GM21737 (cell line): ENCODE measurements around the gene CALCOCO1.
A peak's percentile ranks its signal among the peaks of the same experiment; 100 is the strongest.
"Not testable (repeated sequence)": the region's sequence is repeated elsewhere in the genome, so short reads cannot be mapped to it uniquely, and the experiment has no call there.

Experiments
- ATAC-seq: cut with Tn5 transposase; IDR thresholded peaks from one replicate; pipeline ENCODE4 v1.9.1; 2021; ENCODE audit warnings: mild to moderate bottlenecking, moderate library complexity; ENCODE audit not compliant: unreplicated experiment

Gene CALCOCO1

DNA sequence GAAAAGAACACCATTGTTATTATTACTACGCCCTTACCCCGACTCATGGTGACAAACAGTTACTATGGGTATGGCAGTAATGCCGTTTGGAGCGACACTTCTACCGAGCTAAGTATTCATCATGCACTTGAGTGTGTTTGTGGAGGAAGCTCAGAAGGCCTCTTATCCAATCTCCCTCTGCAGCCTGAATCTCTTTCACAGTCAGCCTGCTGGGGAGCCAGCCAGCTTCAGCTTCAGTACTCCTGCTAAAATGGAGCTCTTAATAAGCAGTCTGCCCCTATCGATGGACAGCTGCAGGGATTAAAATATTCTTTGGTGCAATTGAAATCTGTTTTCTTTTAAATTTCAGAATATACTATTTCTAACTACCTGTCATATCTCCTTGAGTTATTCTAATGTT, 26.7 kb downstream of the CALCOCO1 start:
- no peak for ATAC-seq

DNA sequence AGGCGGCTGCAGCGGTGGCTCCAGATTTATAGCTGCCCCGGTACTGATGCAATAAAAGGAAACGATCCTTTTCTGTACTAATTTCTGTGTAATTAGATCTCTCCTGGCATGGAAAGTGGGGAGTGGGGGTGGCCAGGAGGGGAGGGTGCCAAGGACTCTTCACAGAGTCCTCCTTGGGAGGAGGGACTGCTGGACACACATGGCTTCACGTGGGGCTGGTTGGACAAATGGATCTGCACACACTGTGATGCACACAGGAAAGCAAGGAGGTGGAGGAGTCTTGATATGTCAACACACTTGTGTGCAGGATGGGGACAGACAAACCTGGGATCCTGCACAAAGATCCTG, 27.6 kb downstream of the CALCOCO1 start:
- no peak for ATAC-seq

DNA sequence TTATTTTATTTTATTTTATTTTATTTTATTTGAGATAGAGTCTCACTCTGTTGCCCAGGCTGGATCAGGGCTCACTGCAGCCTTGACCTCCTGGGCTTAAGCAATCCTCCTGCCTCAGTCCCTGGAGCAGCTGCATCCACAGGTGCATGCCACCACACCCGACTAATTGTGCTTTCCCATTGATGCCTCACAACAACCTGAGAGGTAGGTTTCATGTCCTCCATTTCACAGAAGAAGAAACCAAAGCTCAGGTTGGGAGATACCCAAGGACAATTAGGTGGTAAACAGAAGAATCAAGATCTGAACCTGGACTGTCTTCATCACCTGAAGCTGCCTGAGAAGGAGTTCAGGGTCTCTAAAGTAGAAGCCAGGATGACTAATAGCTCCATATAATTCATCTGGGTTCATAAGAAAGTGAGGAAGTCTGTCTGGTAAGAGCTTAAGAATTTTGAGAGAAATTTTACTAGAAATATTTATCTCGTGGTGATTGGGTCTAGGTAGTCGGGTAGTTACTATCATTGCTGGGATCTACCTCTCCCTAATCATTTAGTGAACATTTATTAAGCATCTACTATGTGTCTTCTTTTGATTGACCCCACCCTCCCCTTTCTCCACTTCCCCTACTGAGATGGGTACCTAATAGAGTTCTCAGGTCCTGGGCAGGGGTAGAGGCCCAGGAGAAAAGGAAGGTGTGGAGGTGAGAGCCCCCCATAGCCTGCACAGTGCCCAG, 28.1 kb downstream of the CALCOCO1 start:
- no peak for ATAC-seq

DNA sequence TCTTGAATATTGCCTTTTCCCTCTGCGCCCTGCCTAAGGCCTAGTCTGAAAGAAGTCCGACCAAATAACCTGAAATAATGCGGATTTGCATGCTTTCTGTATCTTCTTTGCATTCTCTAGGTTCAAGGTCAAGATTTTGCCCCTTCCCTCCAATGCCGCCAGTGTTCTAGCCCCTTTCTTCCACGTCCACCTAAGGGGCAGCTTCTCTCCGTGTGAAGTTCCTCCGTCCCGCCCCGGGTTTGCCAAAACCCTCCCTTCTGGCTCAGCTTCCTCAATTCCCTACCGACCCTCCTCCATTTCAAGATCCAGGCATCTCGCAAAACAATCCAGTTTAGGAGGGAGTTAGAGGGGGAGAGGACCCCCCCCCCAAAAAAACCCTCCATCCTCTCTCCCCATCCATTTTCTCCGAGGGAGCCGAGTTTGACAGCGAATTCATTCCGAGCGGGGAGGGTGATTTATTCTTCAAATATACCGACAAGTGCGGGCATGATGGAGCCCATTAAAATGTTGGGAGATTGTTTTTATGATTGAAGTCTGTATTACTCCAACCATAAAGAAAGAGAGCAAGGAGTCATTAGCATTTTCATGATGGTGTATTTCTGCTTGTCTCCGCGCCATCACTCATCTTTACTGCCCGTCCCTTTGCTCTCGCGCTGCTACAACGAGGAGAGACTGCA, 30.5 kb downstream of the CALCOCO1 start:
- ATAC-seq, result no peak

DNA sequence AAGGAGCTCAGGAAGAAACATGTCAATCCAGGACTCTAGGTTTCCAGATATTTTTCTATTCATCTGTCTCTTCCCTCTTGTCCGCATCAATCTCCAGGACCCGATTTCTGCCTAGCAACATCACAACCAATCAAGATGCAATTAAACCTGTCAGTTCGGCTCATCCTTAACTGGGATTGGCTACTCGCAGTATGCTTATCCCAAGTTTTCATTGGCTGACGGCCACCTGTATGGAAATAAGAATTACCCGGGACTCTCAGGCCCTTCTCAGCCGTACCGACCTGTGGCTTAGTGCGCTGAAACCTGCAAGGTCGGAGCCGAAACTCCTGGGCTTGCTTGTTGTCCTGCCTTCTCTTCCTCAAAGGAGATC, 31.0 kb downstream of the CALCOCO1 start:
- ATAC-seq, result no peak

DNA sequence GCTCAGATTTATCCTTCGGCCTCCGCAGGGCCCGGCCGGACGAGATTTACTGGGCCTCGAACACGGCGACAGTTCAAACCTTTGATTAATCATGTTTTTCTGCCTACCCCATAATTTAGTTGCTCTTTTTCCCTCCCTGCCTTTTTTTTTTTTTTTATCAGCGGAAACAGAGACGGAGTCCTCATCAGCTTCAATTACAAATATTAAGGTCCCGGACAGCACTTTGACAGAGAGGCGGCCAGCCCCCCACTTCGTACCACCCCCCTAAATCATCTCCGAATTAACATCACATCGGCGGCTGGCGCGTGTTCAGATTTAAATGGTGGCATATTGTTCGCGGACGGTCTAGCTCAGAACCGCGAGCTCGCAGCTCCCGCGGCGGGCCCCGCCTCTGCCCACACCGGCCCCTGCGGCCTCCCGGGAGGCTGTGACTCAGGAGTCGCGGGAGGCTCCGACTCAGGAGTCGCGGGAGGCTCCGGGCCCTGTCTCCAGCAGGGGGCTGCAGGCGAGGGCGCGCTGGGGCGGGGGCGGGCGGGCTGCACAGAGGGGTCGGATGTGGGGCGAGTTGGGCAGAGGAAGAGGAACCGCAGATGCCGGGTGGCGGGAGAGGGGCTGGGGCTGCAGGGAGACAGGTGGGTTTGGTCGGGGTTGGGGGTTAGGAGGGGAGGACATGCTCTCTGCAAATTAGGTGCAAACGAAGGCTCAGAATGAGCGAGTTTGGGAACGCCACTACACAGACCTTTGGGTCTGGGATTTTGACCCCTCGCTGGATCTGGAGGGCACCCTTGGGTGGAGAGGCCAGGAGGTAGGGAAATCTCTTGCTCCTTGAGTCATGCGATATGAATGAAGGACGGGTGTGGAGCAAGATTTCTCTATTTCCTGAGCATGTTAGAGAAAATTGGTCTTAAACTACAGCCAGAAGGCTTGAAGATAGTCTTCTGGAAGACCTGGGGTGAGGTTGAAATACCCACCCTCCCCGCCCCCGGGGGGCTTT, 31.8 kb downstream of the CALCOCO1 start:
- no peak for ATAC-seq

DNA sequence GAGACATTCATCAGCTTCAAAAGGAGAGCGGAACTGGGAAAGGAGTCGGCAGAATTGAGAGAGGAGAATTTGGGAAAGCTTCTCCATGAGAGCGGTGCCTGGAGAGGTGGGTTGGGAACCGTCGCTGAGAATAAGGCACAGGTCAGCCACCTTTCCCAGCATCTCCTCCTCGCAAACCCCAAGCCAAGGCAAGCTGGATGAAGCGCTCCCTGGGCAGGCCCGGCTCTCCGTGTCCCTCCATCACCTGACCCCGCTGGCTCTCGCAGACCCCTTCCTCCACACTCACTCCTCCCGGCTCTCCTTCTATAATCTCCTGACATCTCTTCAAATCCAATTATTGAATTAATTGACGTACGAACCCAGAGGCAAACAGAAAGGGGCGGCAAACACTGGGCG, 32.5 kb downstream of the CALCOCO1 start:
- no peak for ATAC-seq

DNA sequence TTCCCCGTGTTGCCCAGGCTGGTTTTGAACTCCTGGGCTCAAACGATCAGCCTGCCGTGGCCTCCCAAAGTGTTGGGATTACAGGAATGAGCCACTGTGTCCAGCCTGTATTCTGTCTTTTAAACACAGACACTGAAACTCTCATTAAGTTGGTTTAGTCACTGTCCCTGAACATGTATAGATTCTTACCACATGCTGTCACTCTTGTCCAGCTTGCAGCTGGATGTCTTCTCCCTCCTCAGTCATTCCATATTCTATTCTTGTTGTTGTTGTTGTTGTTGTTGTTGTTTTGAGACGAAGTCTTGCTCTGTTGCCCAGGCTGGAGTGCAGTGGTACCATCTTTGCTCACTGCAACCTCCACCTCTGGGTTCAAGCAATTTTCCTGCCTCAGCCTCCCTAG, 39.1 kb downstream of the CALCOCO1 start:
- ATAC-seq, result no peak

DNA sequence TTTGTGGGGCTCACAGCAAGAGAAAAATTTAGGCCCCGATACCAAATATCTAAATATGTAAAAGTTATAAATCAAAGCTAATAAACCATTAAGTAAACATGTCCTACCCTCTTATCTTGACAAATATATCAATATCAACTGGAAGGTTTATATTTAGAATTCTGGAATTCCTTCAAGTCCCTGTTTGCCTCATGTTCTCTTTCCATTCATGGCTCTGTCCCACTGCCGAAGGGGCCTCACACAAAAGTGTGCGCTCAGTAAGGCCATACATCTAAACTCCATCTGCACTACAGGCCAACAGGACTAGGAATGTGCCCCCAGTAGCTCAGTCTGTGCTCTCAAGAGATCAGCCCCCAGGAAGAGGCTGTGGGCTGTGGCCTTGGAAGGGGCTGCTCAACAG, 40.8 kb downstream of the CALCOCO1 start:
- no peak for ATAC-seq

DNA sequence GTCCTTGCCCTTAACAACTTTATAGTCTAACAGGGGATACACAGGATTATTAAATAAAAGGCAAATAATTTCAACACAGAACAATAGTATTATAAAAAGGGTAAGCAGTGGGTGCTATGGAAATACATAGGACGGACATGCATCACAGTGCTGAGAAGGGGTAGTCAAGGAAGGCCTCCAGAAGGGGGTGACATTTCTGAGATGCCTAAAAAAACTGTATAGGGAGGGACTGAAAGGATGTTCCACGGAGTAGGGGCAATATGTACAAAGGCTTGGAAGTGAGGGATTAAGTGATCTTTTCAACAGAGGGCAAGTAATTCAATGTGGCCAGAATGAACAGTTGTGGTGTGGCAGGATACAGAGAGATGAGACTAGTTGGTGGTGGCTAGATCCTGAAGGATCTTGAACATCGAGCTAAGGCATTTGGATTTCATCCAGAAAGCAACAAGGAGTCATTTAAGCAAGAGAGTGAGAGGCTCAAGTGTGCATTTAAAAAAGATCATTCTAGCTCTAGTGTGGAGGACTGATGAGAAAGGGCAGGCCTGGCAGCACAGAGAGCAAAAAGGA, 42.5 kb downstream of the CALCOCO1 start:
- no peak for ATAC-seq

DNA sequence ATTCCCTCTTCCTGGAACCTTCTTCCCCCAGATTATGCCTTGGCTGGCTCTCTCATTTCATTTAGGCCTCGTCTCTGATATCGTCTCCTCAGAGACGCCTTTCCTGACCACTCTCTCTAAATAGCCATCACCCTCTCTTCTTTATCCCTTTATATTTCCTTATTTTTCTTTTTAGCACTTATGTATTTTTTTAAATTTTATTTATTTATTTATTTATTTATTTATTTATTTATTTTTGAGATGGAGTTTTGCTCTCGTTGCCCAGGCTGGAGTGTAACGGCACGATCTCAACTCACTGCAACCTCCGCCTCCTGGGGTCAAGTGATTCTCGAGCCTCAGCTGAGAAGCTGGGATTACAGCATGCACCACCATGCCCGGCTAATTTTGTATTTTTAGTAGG, 43.3 kb downstream of the CALCOCO1 start:
- ATAC-seq, result no peak

DNA sequence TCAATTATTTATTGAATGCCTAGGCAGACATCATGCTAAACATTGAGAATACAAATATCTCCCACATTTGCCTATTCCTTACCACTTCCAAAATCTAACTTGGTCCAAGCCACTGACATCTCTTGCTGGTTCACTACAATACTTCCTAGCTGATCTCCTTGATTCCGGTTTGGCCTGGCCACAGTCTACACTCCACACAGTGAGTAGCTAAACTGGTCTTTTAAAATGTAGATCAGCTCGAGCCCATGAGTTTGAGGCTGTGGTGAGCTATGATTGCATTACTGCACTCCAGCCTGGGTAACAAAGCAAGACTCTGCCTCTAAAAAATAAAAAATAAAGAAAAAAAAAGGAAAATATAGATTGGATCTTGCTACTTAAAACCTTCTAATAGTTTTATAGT, 43.8 kb downstream of the CALCOCO1 start:
- ATAC-seq, result no peak

DNA sequence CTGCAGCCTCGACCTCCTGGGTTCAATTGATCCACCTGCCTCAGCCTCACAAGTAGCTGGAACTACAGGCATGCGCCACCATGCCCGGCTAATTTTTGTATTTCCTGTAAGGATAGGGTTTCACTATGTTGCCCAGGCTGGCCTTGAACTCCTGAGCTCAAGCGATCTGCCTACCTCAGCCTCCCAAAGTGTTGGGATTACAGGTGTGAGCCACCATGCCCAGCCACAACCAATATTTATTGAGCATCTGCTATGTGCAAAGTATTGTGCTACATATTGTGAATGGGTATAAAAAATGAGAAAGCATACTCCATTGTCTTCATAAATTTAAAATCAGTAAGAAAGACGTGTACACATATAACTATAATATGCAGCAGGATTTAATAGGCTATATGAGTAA, 47.2 kb downstream of the CALCOCO1 start:
- not testable (repeated sequence) for ATAC-seq

- no peak for ATAC-seq
These were observed 49.5 kb downstream of the CALCOCO1 start for GRCh38 chr12:53677800-53678148.

DNA sequence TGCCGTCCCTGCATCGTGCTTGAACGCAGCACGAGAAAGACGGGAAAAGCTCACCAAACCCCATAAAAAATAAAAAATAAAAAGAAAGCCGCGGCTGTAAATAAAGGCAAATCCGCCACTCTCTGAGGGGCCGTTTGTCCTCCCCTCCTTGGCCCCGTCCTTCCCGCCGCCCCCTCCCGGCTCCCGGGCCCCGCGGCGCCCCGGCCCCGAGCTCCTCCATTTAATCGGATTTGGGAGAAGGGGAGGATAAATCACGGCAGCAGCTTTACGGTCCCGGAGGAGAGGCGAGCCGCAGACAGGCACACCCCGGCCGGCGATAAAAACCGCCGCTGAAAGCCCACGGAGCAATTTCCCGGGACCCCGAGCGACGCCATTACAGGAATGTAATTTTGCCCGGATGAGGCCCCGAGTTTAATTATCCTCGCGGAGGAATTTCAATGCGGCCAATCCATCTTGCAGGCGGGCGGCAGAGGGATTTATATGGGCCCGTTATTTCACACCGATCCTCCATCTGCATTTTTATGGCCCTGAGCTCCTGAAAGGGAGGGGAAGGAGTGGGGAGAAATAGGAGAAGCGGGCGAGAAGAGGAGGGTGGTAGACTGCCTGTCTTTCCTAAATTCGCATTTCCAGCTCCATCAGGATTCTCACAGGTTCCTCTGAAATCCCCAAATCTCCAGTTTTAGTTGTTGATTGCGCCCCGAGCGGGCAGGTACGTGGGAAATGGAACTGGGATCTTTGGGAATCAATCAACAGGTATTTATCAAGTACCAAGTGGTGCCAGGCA, 50.0 kb downstream of the CALCOCO1 start:
- ATAC-seq, result no peak

DNA sequence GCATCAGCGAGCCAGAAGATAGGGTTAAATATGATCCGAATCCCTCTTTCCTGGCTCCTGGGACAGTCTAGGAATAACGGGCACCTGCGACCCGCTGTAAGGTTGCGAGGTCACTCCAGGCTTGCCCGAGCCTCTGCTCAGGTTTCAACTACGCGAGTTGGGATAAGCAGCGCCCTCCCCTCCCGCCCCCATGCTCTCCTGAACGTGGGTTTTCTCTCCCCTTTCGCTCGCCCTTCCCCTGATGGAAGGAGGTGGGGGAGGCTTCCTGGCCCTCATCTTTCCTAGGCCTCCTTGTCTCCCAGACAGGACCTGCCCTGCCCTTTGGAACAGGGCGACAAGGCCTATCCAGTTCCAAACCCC, 50.6 kb downstream of the CALCOCO1 start:
- no peak for ATAC-seq

- peak; percentile 94 for ATAC-seq
These were observed 51.3 kb downstream of the CALCOCO1 start, which contains the start of gene ATP5MC2 for GRCh38 chr12:53675701-53676607. Gene ATP5MC2 (minus strand): TSS chr12:53676083. CDS start chr12:53672614, 3,469 bp downstream.

DNA sequence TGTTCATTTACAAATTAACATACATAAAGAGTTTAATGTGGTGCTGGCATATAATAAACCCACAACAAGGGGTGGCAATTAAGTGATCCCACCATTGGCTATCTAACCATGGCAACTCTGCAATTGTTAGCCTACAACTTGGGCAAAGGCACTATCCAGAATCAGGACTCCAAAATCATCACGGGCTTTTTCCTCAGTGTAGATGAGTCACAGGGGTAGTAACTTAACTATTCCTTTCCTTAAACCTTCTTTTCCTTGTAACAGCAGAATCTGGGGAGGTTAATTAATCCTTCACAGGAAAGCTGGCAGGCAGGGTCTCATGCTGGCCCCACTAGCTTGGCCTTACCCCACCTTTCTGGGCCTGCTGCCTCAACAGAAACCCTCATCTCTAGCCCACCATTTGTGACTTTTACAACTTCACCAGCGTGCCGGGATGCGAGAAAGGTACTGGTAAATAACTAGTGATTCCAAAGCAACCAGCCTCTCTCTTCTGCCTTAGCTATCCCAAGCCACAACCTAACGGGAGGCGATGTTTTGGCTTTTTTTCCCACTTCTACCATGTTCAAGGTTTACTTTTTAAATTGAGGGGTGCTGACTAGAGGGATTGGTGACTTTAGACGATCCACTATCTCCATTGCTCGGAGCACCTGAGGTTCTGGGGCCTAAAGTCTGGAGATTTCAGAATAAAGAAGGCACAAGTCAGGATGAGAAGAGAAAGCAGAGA, 52.1 kb downstream of the CALCOCO1 start:
- ATAC-seq, result no peak

- no peak for ATAC-seq
These were observed 56.3 kb downstream of the CALCOCO1 start for GRCh38 chr12:53670971-53671370.
